BJ (cell line): ENCODE results near the gene TAS2R13. TPM values are rescaled to one million over a fixed set of nuclear protein-coding genes. Genes with fewer than 3 reads are reported as not detected.

Source experiments
- CTCF ChIA-PET: fragments of 350-600 bp; formaldehyde crosslinking; extraction: SDS; loops from one replicate; lab custom pipeline; 2021; ENCODE audit warnings: antibody characterized with exemption, inconsistent platforms; lab: Yijun Ruan, JAX
- POLR2A ChIA-PET: fragments of 300-600 bp; sonication (Branson Sonifier 250); formaldehyde crosslinking; extraction: SDS; loops from one replicate; lab custom pipeline; 2021; ENCODE audit warnings: antibody characterized with exemption; lab: Charles Lee
- DNase-seq: peaks from one replicate; pipeline ENCODE4 v3.0.0-alpha.2; 2011; ENCODE audit warnings: low read depth
- H3K27me3 ChIP-seq: 2 replicates; pipeline ENCODE4 v1.6.0; 2011; ENCODE audit warnings: low read length; ENCODE audit not compliant: control insufficient read depth, insufficient read depth
- H3K36me3 ChIP-seq: 2 replicates; pipeline ENCODE4 v1.5.1; 2011; ENCODE audit warnings: low read length; ENCODE audit not compliant: control insufficient read depth, insufficient read depth
- H3K4me3 ChIP-seq: 2 replicates; pipeline ENCODE4 v1.5.1; 2011; ENCODE audit warnings: low read depth, mild to moderate bottlenecking, control low read depth, low read length
- CTCF ChIP-seq: IDR thresholded peaks from 2 replicates; pipeline ENCODE4 v1.5.1; 2011; ENCODE audit warnings: low read depth, mild to moderate bottlenecking, control low read depth, inconsistent platforms, low read length, moderate library complexity; ENCODE audit not compliant: insufficient read depth
- polyA minus RNA-seq: library from RNA; depleted of rRNA, polyadenylated mRNA; stranded (reverse); fragments of >200 nt; gene quantifications from 2 replicates; pipeline ENCODE4 v1.2.3, GENCODE V29; 2011; rRNA and poly(A)+ RNA removed
- polyA plus RNA-seq: library from polyadenylated mRNA; depleted of rRNA; stranded (reverse); fragments of >200 nt; gene quantifications from 2 replicates; pipeline ENCODE4 v1.2.3, GENCODE V29; 2011; rRNA removed

The TAS2R13 gene
- polyA plus RNA-seq (0.10 TPM in 1 of 2 replicates, not detected in the other), polyA minus RNA-seq (1.2 and 1.3 TPM in 2 replicates)

GRCh38 chr12:10909462-10909861 is at the start of gene TAS2R13:
TSS of gene TAS2R13 (minus strand) at chr12:10909562. CDS start at chr12:10909298, 264 bp downstream.
- no peak within 1 kb of the TSS for H3K4me3 ChIP-seq
- DNase-seq = no peak
- H3K36me3 ChIP-seq = no peaks in the 10 kb centered on the region
- ChIA-PET POLR2A (no interaction called here), CTCF (no interaction called here)
- H3K27me3 ChIP-seq = no peaks in the 10 kb centered on the region
- TF ChIP-seq CTCF = no peak

GRCh38 chr12:10957741-10958140 is 48.4 kb upstream of the TAS2R13 start:
- CTCF ChIA-PET = interaction anchor here (0.9 kb wide), 1 partner anchor 10 kb away, joined by 3 read pairs; no protein-coding TSS in a partner anchor

GRCh38 chr12:10956085-10956484 is 46.7 kb upstream of the TAS2R13 start:
- POLR2A ChIA-PET = no interaction called here
- CTCF ChIA-PET = no interaction called here
- no peak for TF ChIP-seq CTCF
- DNase-seq = no peak
- H3K4me3 ChIP-seq = no peak overlapping the region
- H3K36me3 ChIP-seq = no peaks in the 10 kb centered on the region
- H3K27me3 ChIP-seq = no peaks in the 10 kb centered on the region

More at GRCh38 chr12:10957741-10958140, 48.4 kb upstream of the TAS2R13 start:
- TF ChIP-seq CTCF = no peak
- H3K36me3 ChIP-seq = no peaks in the 10 kb centered on the region
- no peak for DNase-seq
- POLR2A ChIA-PET = no interaction called here
- no peak overlapping the region for H3K4me3 ChIP-seq
- H3K27me3 ChIP-seq = no peaks in the 10 kb centered on the region

GRCh38 chr12:10952645-10953044 is 43.3 kb upstream of the TAS2R13 start:
- POLR2A ChIA-PET = no interaction called here
- CTCF ChIA-PET = interaction anchor here (1.1 kb wide), 1 partner anchor 10 kb away, joined by 4 read pairs; no protein-coding TSS in a partner anchor

GRCh38 chr12:10943167-10943566 is 33.8 kb upstream of the TAS2R13 start:
- ChIA-PET CTCF (interaction anchor here (1.3 kb wide), 1 partner anchor 10 kb away, joined by 4 read pairs; no protein-coding TSS in a partner anchor), POLR2A (no interaction called here)
- Histone ChIP-seq H3K4me3 (no peak overlapping the region), H3K36me3 (no peaks in the 10 kb centered on the region), H3K27me3 (no peaks in the 10 kb centered on the region)
- TF ChIP-seq CTCF = no peak
- no peak for DNase-seq

More at GRCh38 chr12:10952645-10953044, 43.3 kb upstream of the TAS2R13 start:
- DNase-seq = no peak
- H3K4me3 ChIP-seq = no peak overlapping the region
- H3K27me3 ChIP-seq = no peaks in the 10 kb centered on the region
- no peaks in the 10 kb centered on the region for H3K36me3 ChIP-seq
- TF ChIP-seq CTCF = no peak
